ENCODE data around the gene PTGIS.

The PTGIS gene

GRCh38 chr20:49526056-49526455, 41.9 kb downstream of the PTGIS start:
- no peak for DNase-seq

GRCh38 chr20:49523767-49524360, 44.1 kb downstream of the PTGIS start:
- DNase-seq, result no peak

GRCh38 chr20:49521356-49521755, 46.6 kb downstream of the PTGIS start:
- no peak for DNase-seq

GRCh38 chr20:49519777-49520359, 48.1 kb downstream of the PTGIS start:
- DNase-seq, result peak in 1 of 2 experiments; percentile 20

- DNase-seq, result no peak
Measured at GRCh38 chr20:49519212-49519712, 48.7 kb downstream of the PTGIS start.

- DNase-seq, result no peak
Measured at GRCh38 chr20:49518576-49518975, 49.4 kb downstream of the PTGIS start.

- no peak for DNase-seq
Measured at GRCh38 chr20:49517805-49518100, 50.2 kb downstream of the PTGIS start.

- no peak for DNase-seq
Measured at GRCh38 chr20:49516916-49517804, 50.8 kb downstream of the PTGIS start.

- peak; percentile 61 to 77 for DNase-seq
Measured at GRCh38 chr20:49515586-49515985, 52.4 kb downstream of the PTGIS start.

GRCh38 chr20:49513517-49513916, 54.4 kb downstream of the PTGIS start:
- DNase-seq, result peak in 1 of 2 experiments; percentile 16

- DNase-seq, result peak; percentile 38 to 45
Measured at GRCh38 chr20:49513009-49513408, 54.9 kb downstream of the PTGIS start.

- DNase-seq, result no peak
Measured at GRCh38 chr20:49511788-49512525, 56.0 kb downstream of the PTGIS start.

GRCh38 chr20:49510562-49511122, 57.3 kb downstream of the PTGIS start:
- no peak for DNase-seq

- DNase-seq, result peak; percentile 49 to 57
Measured at GRCh38 chr20:49508435-49509199, 59.3 kb downstream of the PTGIS start.

- DNase-seq, result peak; percentile 82 to 83
Measured at GRCh38 chr20:49507741-49508434, 60.0 kb downstream of the PTGIS start.

- peak; percentile 40 to 60 for DNase-seq
Measured at GRCh38 chr20:49505518-49505917, 62.4 kb downstream of the PTGIS start.

- DNase-seq, result no peak
Measured at GRCh38 chr20:49503176-49503575, 64.8 kb downstream of the PTGIS start.

GRCh38 chr20:49501917-49502316, 66.0 kb downstream of the PTGIS start:
- peak in 1 of 2 experiments; percentile 11 for DNase-seq

- no peak for DNase-seq
Measured at GRCh38 chr20:49497398-49497669, 70.6 kb downstream of the PTGIS start.

- no peak for DNase-seq
Measured at GRCh38 chr20:49496553-49497397, 71.2 kb downstream of the PTGIS start.

GRCh38 chr20:49496043-49496442, 71.9 kb downstream of the PTGIS start:
- no peak for DNase-seq

All from SHP77 (cell line).